HG03175 (cell line): ENCODE data around the gene PGLYRP3.

Source experiments
- ATAC-seq: cut with Tn5 transposase; IDR thresholded peaks from one replicate; pipeline ENCODE4 v1.9.1; 2021; ENCODE audit warnings: mild to moderate bottlenecking, moderate library complexity; ENCODE audit not compliant: unreplicated experiment

PGLYRP3 gene

DNA sequence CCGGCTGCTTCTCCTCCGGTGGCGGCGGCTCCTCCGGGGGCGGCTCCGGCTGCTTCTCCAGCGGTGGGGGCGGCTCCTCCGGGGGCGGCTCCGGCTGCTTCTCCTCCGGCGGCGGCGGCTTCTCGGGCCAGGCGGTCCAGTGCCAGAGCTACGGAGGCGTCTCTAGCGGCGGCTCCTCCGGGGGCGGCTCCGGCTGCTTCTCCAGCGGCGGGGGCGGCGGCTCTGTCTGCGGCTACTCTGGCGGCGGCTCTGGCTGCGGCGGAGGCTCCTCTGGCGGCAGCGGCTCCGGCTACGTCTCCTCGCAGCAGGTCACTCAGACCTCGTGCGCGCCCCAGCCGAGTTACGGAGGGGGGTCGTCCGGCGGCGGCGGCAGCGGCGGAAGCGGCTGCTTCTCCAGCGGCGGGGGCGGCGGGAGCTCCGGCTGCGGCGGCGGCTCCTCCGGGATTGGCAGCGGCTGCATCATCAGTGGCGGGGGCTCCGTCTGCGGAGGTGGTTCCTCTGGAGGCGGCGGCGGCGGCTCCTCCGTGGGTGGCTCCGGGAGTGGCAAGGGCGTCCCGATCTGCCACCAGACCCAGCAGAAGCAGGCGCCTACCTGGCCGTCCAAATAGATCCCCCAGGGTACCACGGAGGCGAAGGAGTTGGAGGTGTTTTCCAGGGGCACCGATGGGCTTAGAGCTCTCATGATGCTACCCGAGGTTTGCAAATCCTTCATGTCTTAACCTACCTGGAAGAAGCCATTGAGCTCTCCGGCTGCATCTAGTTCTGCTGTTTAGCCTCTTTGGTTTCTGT lies 51.3 kb downstream of the PGLYRP3 start:
- ATAC-seq, result peak; percentile 16

DNA sequence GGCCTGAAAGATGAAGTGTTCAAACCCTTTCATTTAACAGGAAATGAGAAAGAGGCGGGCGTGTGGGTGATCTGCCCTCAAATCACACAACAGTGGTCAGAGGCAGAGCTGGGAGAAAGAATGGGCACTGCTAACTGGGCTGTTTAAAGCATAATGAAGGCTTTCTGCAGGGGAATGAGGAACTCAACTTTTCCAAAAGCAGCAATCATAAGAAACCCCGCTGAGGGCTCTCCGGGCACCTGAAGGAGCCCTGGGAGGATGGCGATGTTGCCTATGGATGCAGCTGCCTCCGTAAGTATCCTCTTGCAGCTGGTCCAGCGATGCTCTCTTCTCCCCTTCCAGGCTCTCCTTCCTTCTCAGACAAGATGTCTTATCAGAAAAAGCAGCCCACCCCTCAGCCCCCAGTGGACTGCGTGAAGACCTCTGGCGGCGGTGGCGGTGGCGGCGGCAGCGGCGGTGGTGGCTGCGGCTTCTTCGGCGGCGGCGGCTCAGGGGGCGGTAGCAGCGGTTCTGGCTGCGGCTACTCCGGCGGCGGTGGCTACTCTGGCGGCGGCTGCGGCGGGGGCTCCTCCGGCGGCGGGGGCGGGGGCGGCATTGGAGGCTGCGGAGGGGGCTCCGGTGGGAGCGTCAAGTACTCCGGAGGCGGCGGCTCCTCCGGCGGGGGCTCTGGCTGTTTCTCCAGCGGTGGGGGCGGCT lies 52.0 kb downstream of the PGLYRP3 start:
- ATAC-seq, result peak; percentile 40

DNA sequence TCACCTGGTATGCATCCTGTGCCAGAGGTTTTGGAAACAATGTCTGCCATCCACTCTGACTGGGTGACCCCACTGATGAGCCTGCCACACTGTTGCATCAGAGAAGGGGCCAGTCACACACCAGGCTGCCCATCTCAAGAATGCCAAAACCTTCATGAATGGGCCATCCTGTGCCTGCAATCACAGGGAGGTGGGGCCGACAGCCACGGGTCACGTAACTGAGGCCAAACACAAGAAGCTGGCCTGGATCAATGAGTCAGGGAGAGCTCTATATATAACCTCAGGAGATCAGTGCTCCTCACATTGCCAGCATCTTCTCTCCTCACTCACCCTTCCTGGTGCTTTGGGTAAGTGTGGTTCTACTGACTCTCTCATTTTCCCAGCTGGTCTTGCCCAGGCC lies 53.4 kb downstream of the PGLYRP3 start, which contains the start of gene LORICRIN:
LORICRIN (plus strand) TSS at position 301 of the 400 bp plus-strand sequence. CDS start 1,263 bp downstream, outside the sequence.
- ATAC-seq, result no peak

- peak; percentile 53 for ATAC-seq
Measured at GRCh38 chr1:153253693-153254092, 59.1 kb downstream of the PGLYRP3 start.

DNA sequence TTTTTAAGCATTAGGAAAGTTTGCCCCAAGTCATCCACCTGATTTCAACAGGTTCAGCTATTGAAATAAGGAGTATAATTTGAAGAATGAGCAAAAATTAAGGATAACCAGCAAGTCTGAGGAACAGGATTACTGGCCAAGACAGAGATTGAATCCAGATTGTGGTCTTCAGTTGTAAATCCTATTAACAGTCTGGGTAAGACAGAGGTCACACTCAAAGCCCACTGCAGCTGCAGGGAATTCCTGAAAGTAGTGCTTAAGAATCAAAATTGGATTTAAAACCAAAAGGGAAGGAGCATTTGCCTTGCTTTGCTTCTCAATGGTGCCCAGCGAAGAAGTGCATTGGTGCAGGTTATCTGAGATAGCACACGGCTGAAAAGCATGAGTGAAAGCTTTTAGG lies 59.7 kb downstream of the PGLYRP3 start:
- ATAC-seq, result no peak

GRCh38 chr1:153251988-153252387 lies 60.8 kb downstream of the PGLYRP3 start:
- ATAC-seq, result no peak

DNA sequence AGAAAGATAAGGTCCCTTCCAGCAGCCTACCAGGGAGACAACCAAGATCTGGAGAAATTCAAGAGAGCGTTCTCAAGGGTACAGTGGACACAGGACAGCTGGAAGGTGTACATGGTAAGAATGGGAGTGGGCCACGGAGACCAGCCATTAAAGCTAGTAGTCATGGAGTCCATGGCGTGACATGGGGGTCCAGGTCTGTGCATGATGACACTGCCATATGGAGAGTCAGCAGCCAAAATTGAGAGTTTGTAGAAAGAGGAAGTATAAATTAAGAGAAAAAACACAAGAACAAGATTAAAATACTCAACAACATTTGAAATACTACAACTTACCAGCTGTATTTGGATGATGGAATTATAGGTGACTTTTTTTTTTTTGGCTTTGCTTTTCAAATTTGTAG lies 61.2 kb downstream of the PGLYRP3 start:
- no peak for ATAC-seq

DNA sequence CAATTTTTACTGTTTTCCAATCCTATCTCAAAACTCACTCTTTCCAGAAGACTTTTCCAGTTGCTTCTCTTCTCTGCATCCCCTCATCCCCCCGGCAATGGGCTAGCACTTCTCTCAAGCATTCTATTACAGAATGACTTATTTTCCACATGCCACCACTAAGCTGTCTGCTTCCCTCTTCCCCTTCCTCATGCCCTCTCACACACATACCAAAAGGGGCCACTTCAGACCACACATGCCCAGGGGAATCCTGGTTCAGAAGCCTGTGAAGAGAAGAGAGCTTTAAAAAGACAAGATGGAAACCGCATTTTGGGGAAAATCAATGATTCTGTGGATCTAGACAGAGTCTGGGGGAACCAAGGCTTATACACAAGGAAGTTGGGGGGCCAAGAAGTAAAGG lies 61.7 kb downstream of the PGLYRP3 start:
- ATAC-seq, result no peak

DNA sequence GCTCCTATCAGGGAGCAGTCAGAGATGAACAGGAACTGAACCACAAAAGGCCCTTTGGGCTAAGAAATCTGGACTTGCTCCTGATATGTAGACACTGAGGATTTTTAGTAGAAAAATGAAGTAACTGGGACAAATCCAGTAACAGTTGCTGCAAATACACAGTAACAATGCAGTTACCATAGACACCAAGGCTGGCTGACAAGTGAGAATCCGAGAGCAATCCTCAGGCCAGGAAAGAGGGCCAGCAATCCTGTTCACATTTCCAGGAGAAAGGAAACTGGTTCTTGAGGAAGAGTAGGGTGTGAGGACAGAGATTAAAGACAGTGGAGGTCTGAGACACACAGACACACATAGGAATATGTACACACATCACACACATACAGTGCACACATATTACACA lies 62.6 kb downstream of the PGLYRP3 start:
- no peak for ATAC-seq

DNA sequence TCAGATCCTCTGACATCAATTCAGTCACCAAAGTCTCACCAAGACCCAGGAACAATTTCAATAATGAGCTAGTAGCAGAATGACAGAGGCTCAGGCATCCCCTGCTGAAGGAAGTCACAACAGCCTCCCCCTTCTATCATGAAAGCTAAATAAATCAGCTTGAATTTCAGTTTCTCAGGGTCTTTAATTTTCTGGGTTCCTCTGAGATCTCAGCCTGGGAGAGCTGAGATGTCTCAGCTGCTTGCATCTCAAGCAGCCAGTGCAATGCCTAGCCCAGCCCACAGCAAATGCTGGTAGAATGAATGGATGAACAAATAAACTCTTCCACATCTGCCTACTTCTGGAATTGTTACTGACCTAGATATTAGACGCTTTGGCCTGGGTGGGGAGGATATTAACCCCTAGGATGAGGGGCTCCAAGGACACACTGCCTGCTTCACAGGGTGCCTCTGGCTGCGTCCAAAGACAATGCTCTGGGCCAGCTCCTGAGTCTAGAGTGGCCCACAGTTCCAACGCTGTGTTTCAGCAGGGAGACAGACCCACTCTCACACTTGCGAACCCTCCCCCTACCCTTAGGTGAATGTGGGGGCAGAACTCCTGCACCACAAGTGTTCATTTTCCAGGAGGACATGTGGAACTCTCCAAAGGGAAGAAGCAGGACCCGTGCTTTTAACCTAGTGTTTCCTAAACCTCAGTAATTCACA lies 64.4 kb downstream of the PGLYRP3 start:
- no peak for ATAC-seq
